ENCODE data around the gene DAW1. TPM values are rescaled to one million over a fixed set of nuclear protein-coding genes. Genes with fewer than 3 reads are reported as not detected.
"Not testable (repeated sequence)": the region's sequence is repeated elsewhere in the genome, so short reads cannot be mapped to it uniquely, and the experiment has no call there.

DAW1 gene
- total RNA-seq, 1 donor from 2014 or later = 0.80 TPM

- no peak for TF ChIP-seq CTCF (conservative IDR thresholded peaks at IDR 0.05)
- no peaks in the 10 kb centered on the region for H3K9me3 Mint-ChIP-seq
- H3K4me1 Mint-ChIP-seq (ENCODE audit: unreplicated experiment) = no peaks in the 10 kb centered on the region
- no peak overlapping the region for H3K27ac Mint-ChIP-seq
- H3K27me3 Mint-ChIP-seq = peaks cover 3% of the 10 kb centered on the region
- no peaks in the 10 kb centered on the region for H3K36me3 Mint-ChIP-seq
- H3K4me3 Mint-ChIP-seq = no peak overlapping the region
- no peak for DNase-seq (ENCODE audit: extremely low spot score, unreplicated experiment)
Measured at GRCh38 chr2:227914362-227914761, 42.9 kb downstream of the DAW1 start.

GRCh38 chr2:227921648-227922047 lies 50.2 kb downstream of the DAW1 start:
- no peaks in the 10 kb centered on the region for H3K9me3 Mint-ChIP-seq
- no peak for DNase-seq (ENCODE audit: extremely low spot score, unreplicated experiment)
- no peaks in the 10 kb centered on the region for H3K27me3 Mint-ChIP-seq
- no peak overlapping the region for H3K27ac Mint-ChIP-seq
- H3K4me3 Mint-ChIP-seq = no peak overlapping the region
- H3K36me3 Mint-ChIP-seq = no peaks in the 10 kb centered on the region
- H3K4me1 Mint-ChIP-seq (ENCODE audit: unreplicated experiment) = no peaks in the 10 kb centered on the region
- TF ChIP-seq CTCF (conservative IDR thresholded peaks at IDR 0.05) = no peak

- no peak for TF ChIP-seq CTCF (conservative IDR thresholded peaks at IDR 0.05)
- no peaks in the 10 kb centered on the region for H3K27me3 Mint-ChIP-seq
- no peaks in the 10 kb centered on the region for H3K4me1 Mint-ChIP-seq (ENCODE audit: unreplicated experiment)
- no peak overlapping the region for H3K27ac Mint-ChIP-seq
- peaks cover 15% of the 10 kb centered on the region for H3K9me3 Mint-ChIP-seq
- DNase-seq (ENCODE audit: extremely low spot score, unreplicated experiment) = no peak
- H3K4me3 Mint-ChIP-seq = no peak overlapping the region
- no peaks in the 10 kb centered on the region for H3K36me3 Mint-ChIP-seq
Measured at GRCh38 chr2:227932001-227932400, 60.6 kb downstream of the DAW1 start.

GRCh38 chr2:227932403-227932802 lies 61.0 kb downstream of the DAW1 start:
- Mint-ChIP-seq H3K27me3 (no peaks in the 10 kb centered on the region), H3K36me3 (no peaks in the 10 kb centered on the region), H3K4me3 (no peak overlapping the region), H3K9me3 (peaks cover 11% of the 10 kb centered on the region), H3K4me1 (ENCODE audit: unreplicated experiment) (no peaks in the 10 kb centered on the region), H3K27ac (no peak overlapping the region)
- TF ChIP-seq CTCF (conservative IDR thresholded peaks at IDR 0.05) = no peak
- no peak for DNase-seq (ENCODE audit: extremely low spot score, unreplicated experiment)

GRCh38 chr2:227933884-227934283 lies 62.5 kb downstream of the DAW1 start:
- H3K4me3 Mint-ChIP-seq = no peak overlapping the region
- no peaks in the 10 kb centered on the region for H3K4me1 Mint-ChIP-seq (ENCODE audit: unreplicated experiment)
- H3K27me3 Mint-ChIP-seq = no peaks in the 10 kb centered on the region
- H3K27ac Mint-ChIP-seq = no peak overlapping the region
- peaks cover 5% of the 10 kb centered on the region for H3K9me3 Mint-ChIP-seq
- TF ChIP-seq CTCF (conservative IDR thresholded peaks at IDR 0.05) = no peak
- DNase-seq (ENCODE audit: extremely low spot score, unreplicated experiment) = no peak
- no peaks in the 10 kb centered on the region for H3K36me3 Mint-ChIP-seq

- peaks cover 10% of the 10 kb centered on the region for H3K27me3 Mint-ChIP-seq
- H3K4me3 Mint-ChIP-seq; H3K36me3 Mint-ChIP-seq; H3K4me1 Mint-ChIP-seq (ENCODE audit: unreplicated experiment); DNase-seq (ENCODE audit: extremely low spot score, unreplicated experiment); H3K27ac Mint-ChIP-seq; H3K9me3 Mint-ChIP-seq: not testable (repeated sequence)
Measured at GRCh38 chr2:227936249-227936648, 64.8 kb downstream of the DAW1 start.
